Subcutaneous adipose tissue (tissue), 4 donors: Measurements from ENCODE around the gene C11orf54. TPM values are rescaled to one million over a fixed set of nuclear protein-coding genes. Genes with fewer than 3 reads are reported as not detected.

Source experiments
- total RNA-seq, 4 donors: library from RNA; depleted of rRNA; stranded (reverse); fragments of >200 nt; gene quantifications; one replicate each; pipeline ENCODE4 v1.1.0, GENCODE V29; 2016
- TF ChIP-seq, protein P1 (sequence below): fragments of 450-650 bp; IDR thresholded peaks from one replicate; pipeline ENCODE4 v1.5.1; 2016; ENCODE audit warnings: low read depth, mild to moderate bottlenecking, control low read depth, antibody characterized with exemption, moderate library complexity

The C11orf54 gene
- total RNA-seq, 4 donors from 2014 or later, result 42.2 to 58.6 (median 50.5) TPM

DNA sequence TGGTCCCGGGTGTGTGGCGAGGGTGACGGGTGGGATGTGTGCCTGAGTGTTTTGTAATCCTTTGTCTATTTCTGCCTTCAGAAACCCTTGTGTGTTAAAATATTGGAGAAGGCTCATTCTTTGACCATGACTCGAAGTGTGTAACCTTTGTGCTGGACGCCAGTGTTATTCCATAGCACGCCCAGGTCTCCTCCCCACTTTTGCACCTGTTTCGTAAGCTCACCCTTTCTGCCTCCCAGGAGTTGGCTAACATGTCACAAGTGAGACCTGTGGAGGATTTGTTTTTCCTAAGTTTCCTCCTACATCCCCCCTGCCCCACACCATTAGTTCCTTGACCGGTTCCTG lies 382 bp downstream of the C11orf54 start:
- TF ChIP-seq, protein P1, sequence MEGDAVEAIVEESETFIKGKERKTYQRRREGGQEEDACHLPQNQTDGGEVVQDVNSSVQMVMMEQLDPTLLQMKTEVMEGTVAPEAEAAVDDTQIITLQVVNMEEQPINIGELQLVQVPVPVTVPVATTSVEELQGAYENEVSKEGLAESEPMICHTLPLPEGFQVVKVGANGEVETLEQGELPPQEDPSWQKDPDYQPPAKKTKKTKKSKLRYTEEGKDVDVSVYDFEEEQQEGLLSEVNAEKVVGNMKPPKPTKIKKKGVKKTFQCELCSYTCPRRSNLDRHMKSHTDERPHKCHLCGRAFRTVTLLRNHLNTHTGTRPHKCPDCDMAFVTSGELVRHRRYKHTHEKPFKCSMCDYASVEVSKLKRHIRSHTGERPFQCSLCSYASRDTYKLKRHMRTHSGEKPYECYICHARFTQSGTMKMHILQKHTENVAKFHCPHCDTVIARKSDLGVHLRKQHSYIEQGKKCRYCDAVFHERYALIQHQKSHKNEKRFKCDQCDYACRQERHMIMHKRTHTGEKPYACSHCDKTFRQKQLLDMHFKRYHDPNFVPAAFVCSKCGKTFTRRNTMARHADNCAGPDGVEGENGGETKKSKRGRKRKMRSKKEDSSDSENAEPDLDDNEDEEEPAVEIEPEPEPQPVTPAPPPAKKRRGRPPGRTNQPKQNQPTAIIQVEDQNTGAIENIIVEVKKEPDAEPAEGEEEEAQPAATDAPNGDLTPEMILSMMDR, result no peak

DNA sequence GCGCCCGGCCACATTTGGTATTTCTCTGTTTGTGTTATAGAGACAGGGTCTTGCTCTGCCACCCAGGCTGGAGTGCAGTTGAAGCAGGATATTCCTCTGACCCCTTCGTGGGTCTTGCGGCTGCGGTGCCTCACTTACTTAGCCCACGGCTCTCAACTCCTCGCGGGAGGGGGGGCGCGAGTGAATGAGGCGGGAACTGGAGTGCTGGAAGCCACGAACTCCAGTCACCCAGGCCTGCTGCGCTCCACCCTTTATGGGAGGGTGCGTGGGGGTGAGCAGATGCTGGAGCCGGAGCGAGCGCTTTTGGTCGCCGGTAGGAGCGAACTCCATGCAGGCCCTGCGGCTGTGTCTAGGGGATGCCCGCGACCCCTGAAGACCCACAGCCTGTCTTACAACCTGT lies 1.8 kb downstream of the C11orf54 start:
- TF ChIP-seq, protein P1, result no peak

DNA sequence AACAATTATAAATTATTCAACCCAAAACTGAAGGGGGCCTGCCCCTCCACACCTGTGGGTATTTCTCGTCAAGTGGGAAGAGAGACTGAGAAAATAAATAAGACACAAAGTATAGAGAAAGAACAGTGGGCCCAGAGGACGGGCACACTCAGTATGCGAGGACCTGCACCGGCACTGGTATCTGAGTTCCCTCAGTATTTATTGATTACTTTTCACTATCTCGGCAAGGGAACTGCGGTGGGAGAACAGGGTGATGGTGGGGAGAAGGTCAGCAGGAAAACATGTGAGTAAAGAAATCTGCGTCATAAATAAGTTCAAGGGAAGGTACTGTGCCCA lies 3.2 kb downstream of the C11orf54 start:
- TF ChIP-seq, protein P1, result no peak

DNA sequence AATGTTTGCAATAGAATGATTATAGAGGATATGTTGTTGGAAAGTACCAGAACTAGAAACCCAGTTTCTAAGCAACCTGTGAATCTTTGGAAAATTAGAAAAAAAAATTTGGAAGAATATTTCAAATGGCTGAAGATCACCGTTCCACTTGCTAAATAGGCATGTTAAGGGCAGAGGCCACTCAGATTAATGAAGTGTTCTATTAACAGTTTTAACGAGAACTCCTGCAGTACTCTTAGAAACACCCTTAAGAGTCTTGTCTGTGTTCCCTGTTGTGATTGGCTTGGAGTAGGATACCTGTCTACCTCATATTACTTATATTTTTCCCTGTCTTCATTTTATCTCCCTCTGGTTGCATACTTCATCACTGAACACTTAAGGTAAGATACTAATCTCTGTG lies 4.6 kb downstream of the C11orf54 start:
- TF ChIP-seq, protein P1, result no peak

DNA sequence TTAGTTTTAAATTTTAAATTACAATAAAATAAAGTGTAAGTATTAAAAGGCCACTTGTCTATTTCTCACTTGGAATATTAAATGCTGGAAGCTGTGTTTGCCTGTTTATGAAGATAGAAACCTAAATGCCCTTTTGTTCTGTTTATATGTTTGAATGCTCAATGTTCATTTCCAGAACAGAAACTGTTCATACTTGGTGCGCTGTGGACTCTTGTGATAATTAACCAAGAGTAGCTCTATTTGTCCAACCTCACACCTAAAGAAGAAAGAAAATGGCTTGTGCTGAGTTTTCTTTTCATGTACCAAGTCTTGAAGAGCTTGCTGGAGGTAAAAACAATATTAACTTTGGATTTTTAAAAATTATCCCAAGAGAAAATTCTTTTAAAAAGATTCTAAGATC lies 5.7 kb downstream of the C11orf54 start:
- TF ChIP-seq, protein P1, result no peak

DNA sequence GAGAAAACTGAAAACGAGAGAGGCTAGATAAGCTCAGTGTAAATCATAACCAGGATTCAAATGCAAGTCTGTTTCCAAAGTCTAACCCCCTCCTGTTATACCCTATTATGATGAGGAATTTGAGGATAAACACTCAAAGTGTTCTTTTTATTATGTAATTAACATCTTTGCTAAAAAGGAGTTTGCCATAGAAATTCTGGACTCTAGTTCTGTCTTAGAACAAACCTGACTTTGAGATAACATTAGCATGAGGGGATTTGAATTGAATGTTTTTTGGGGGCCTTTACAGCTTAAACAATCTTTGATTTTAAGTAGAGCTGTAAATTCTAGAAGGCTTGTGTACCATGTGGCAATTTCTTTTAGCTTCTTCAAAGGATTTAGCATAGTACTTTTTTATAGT lies 9.5 kb downstream of the C11orf54 start:
- TF ChIP-seq, protein P1, result no peak

DNA sequence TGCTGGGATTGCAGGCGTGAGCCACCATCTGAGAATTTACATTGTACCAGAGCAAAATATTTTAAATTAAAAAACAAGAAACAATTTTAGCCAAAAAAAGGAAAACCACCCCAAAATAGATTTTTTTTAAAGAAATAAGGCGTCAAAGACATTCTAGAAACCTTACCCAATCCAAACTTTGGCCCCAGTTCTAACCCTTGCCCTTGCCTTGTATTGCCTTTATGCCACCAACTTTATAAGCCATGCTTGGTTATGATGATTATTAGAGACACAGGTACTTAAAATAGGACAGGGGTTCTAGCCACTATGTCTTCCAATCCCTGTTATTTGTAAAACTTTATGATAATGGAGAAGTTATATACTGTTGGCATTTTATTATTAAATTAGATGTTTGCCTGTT lies 11.8 kb downstream of the C11orf54 start:
- TF ChIP-seq, protein P1, result no peak

DNA sequence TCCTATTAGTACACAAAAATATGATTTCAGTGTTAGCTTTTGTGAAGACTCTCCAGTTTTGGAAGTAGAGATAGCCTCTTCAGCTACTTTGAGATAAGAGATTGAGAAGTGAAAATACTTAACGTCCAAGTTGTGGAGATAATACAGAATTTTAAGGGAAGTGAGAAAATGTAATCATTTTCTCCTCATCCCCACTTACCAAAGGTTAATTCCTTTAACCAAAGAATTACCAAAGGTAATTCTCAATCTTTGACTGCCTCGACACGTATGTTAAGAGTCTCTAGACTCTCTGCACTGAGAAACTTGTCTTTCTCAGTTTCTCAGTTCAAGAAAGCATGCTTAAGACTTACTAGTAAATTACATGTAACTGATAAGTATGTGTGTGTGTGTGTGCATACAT lies 15.3 kb downstream of the C11orf54 start:
- TF ChIP-seq, protein P1, result no peak
